Measurements from ENCODE around the gene MAP3K15.

Gene MAP3K15

DNA sequence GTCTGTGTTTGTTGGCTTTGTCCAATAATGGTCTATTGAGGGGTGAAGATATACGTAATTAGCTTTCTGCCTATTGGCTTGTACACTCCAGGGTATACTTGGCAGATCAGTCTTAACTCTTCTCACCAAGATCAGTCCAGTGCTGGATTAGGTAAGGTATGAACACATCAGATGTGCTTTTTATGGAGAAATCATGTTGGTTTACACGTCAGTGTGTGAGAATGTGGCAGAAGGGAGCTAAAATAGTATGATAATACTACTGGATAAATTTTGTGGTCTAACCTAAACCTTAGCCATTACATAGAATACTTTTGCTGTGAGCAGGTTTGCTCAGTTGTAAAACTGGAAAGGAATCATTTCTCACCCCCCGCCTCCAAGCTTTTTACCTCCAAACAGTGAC, 167.4 kb downstream of the MAP3K15 start:
- CTCF ChIA-PET, result interaction anchor here (0.7 kb wide), 1 partner anchor 187 kb away, joined by 3 read pairs; no protein-coding TSS in a partner anchor
- TF ChIP-seq, protein P1, sequence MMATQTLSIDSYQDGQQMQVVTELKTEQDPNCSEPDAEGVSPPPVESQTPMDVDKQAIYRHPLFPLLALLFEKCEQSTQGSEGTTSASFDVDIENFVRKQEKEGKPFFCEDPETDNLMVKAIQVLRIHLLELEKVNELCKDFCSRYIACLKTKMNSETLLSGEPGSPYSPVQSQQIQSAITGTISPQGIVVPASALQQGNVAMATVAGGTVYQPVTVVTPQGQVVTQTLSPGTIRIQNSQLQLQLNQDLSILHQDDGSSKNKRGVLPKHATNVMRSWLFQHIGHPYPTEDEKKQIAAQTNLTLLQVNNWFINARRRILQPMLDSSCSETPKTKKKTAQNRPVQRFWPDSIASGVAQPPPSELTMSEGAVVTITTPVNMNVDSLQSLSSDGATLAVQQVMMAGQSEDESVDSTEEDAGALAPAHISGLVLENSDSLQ (IDR thresholded peaks at IDR 0.05), result no peak
- no peak for TF ChIP-seq FOXA1 (IDR thresholded peaks at IDR 0.05)
- no peak for TF ChIP-seq ARNT (IDR thresholded peaks at IDR 0.05)
- TF ChIP-seq SUZ12 (IDR thresholded peaks at IDR 0.05), result no peak
- POLR2A ChIA-PET, result no interaction called here
- no peak for DNase-seq (ENCODE audit: extremely low spot score)

DNA sequence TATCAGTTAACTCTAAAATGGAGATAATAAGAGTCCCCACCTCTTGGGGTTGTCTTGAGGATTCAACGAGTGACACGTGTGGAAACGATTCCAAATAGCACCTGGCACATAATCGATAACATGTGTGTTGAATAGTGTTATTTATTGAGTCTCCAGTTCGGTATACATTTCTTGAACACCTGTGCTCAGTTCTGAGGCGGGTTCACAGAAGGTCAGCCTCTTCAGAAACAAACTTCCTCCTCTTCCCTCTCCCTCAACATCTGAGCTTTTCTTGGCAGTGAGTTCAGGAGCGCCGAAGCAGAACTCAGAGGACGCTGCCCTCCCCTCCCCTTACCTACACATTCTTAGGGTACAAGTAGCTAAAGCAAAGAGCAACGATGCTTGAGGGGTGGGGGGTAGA, 170.6 kb downstream of the MAP3K15 start:
- no peak for DNase-seq (ENCODE audit: extremely low spot score)
- TF ChIP-seq TARDBP (IDR thresholded peaks at IDR 0.05) (no peak), SUZ12 (IDR thresholded peaks at IDR 0.05) (no peak), ARNT (IDR thresholded peaks at IDR 0.05) (no peak), FOXK2 (IDR thresholded peaks at IDR 0.05) (no peak), SP1 (IDR thresholded peaks at IDR 0.05) (no peak), FOXA1 (IDR thresholded peaks at IDR 0.05) (no peak), FOXM1 (IDR thresholded peaks at IDR 0.05; ENCODE audit: borderline replicate concordance) (no peak), CTBP1 (IDR thresholded peaks at IDR 0.05; ENCODE audit: borderline replicate concordance) (no peak), L3MBTL2 (conservative IDR thresholded peaks at IDR 0.05) (no peak), LEF1 (IDR thresholded peaks at IDR 0.05; ENCODE audit: borderline replicate concordance) (no peak), NFRKB (IDR thresholded peaks at IDR 0.05) (no peak), ELF4 (IDR thresholded peaks at IDR 0.05) (no peak)
- ChIA-PET CTCF (no interaction called here), POLR2A (interaction anchor here (0.6 kb wide), 1 partner anchor 466 kb away, joined by 3 read pairs; no protein-coding TSS in a partner anchor)

DNA sequence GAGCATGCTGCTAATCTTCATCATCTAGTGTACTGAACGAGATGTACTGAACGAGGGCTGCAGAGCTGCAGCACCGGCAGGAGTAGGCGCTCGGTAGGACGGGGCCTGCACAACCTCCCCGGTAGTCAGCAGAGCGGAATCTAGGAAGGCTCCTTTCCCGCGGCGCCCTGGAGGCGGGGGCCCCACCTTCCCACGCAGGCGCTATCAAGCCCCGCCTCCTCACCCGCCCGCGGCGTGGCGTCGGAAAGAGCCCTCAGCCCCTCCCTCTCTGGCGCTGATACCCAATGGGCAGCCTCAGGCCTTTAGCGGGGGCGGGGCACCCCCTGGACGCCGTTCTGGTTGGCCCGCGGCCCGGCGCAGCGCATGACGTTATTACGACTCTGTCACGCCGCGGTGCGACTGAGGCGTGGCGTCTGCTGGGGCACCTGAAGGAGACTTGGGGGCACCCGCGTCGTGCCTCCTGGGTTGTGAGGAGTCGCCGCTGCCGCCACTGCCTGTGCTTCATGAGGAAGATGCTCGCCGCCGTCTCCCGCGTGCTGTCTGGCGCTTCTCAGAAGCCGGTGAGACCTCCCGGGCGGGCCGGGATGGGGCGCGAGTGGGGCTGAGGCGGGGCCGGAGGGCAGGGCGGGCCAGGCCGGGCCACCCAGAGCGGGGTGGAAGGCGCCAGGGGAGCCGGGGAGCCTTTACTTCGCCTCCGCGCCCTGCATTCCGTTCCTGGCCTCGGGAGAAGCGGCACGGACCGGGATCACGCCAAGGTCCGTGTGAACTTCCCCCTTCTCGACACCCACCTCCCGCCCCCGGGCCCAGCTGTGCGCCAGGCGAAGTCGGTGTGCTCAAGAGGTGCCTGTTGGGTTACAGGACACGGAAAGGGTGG, 171.5 kb downstream of the MAP3K15 start, which contains the start of gene PDHA1:
PDHA1 (plus strand) TSS at position 393 of the 874 bp plus-strand sequence; CDS start at position 504, 111 bp downstream.
- peak; percentile 89 for DNase-seq (ENCODE audit: extremely low spot score)
- ChIA-PET CTCF (no interaction called here), POLR2A (no interaction called here)
- no peak; the same call in 1 of the 2 replicates for TF ChIP-seq ELF4 (IDR thresholded peaks at IDR 0.05)
- no peak for TF ChIP-seq LEF1 (IDR thresholded peaks at IDR 0.05; ENCODE audit: borderline replicate concordance)
- TF ChIP-seq NFRKB (IDR thresholded peaks at IDR 0.05), result no peak
- TF ChIP-seq, protein P1 (IDR thresholded peaks at IDR 0.05), result no peak
- no peak for TF ChIP-seq SUZ12 (IDR thresholded peaks at IDR 0.05)
- no peak for TF ChIP-seq ARNT (IDR thresholded peaks at IDR 0.05)
- TF ChIP-seq FOXA1 (IDR thresholded peaks at IDR 0.05), result no peak
- TF ChIP-seq FOXM1 (IDR thresholded peaks at IDR 0.05; ENCODE audit: borderline replicate concordance), result no peak
- no peak for TF ChIP-seq CTBP1 (IDR thresholded peaks at IDR 0.05; ENCODE audit: borderline replicate concordance)
- TF ChIP-seq TARDBP (IDR thresholded peaks at IDR 0.05), result no peak
- TF ChIP-seq ZNF384 (IDR thresholded peaks at IDR 0.05), result no peak
- no peak for TF ChIP-seq HDGF (IDR thresholded peaks at IDR 0.05; ENCODE audit: borderline replicate concordance)
- TF ChIP-seq L3MBTL2 (conservative IDR thresholded peaks at IDR 0.05), result no peak
- no peak for TF ChIP-seq BHLHE40 (IDR thresholded peaks at IDR 0.05; ENCODE audit: borderline replicate concordance)
- no peak for TF ChIP-seq FOXK2 (IDR thresholded peaks at IDR 0.05)
- no peak for TF ChIP-seq SP1 (IDR thresholded peaks at IDR 0.05)

DNA sequence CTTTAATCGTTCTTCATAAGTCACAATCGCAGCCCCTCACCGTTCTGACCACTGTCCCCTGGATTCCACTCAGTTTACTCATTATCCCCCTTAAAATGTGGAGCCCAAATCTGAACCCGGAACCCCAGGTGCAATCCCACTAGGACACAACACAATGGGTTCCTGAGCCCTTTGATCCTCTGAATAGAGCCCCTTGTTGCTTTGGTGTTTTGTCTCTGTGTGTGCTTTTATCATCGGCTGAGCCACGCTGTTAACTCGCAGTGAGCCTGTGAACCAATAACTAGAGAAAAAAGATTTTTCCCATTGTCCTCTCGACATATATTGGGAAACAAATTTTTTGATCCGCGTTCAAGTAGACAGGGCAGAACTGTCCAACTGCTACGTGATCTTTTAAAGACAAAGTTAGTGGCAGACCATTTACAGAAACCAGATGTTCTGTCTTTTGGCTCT, 172.2 kb downstream of the MAP3K15 start:
- POLR2A ChIA-PET, result no interaction called here

DNA sequence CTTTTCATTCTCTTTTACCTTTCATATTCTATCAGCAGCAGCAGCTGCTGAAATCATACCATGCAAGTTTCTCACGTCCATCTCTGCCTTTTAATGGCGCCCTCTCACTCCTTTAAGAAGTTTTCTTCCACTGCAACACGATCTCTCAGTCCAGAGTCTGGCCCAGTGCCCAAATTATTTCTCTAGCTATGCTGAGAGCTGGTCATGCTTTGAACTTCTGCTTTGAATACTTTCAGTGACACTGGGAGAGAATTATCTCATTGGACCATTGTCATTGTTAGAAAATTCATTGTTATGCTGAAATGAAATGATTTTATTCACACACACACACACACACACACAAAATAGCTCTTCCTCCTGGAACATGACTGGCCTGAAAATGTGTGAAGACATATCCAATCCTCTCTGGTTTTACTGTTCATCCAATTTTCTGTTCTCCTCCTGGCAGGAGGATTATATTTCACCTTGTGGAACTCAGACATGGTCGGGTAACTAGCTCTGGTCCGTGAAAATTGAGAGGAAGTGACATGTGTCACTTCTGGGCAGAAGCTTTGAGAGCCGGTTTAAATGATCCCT, 172.9 kb downstream of the MAP3K15 start:
- ChIA-PET POLR2A (no interaction called here), CTCF (interaction anchor here (1.1 kb wide), 2 partner anchors 8 to 325 kb away, joined by 3 to 6 read pairs; no protein-coding TSS in a partner anchor)
- no peak for DNase-seq (ENCODE audit: extremely low spot score)
- TF ChIP-seq CTBP1 (IDR thresholded peaks at IDR 0.05; ENCODE audit: borderline replicate concordance) (no peak), NFRKB (IDR thresholded peaks at IDR 0.05) (no peak), FOXK2 (IDR thresholded peaks at IDR 0.05) (no peak), HDGF (IDR thresholded peaks at IDR 0.05; ENCODE audit: borderline replicate concordance) (no peak), ZNF384 (IDR thresholded peaks at IDR 0.05) (no peak), FOXA1 (IDR thresholded peaks at IDR 0.05) (no peak), LEF1 (IDR thresholded peaks at IDR 0.05; ENCODE audit: borderline replicate concordance) (no peak), SUZ12 (IDR thresholded peaks at IDR 0.05) (no peak), TARDBP (IDR thresholded peaks at IDR 0.05) (no peak), ELF4 (IDR thresholded peaks at IDR 0.05) (no peak), L3MBTL2 (conservative IDR thresholded peaks at IDR 0.05) (no peak), SP1 (IDR thresholded peaks at IDR 0.05) (no peak), FOXM1 (IDR thresholded peaks at IDR 0.05; ENCODE audit: borderline replicate concordance) (no peak), ARNT (IDR thresholded peaks at IDR 0.05) (no peak), BHLHE40 (IDR thresholded peaks at IDR 0.05; ENCODE audit: borderline replicate concordance) (no peak)
- TF ChIP-seq, protein P1 (IDR thresholded peaks at IDR 0.05), result no peak

More for the DNA sequence above, 172.2 kb downstream of the MAP3K15 start:
- DNase-seq (ENCODE audit: extremely low spot score), result no peak
- CTCF ChIA-PET, result interaction anchor here (1.1 kb wide), 2 partner anchors 9 to 326 kb away, joined by 3 to 6 read pairs; no protein-coding TSS in a partner anchor
- TF ChIP-seq FOXM1 (IDR thresholded peaks at IDR 0.05; ENCODE audit: borderline replicate concordance) (no peak), ARNT (IDR thresholded peaks at IDR 0.05) (no peak), CTBP1 (IDR thresholded peaks at IDR 0.05; ENCODE audit: borderline replicate concordance) (no peak), NFRKB (IDR thresholded peaks at IDR 0.05) (no peak), L3MBTL2 (conservative IDR thresholded peaks at IDR 0.05) (no peak), SUZ12 (IDR thresholded peaks at IDR 0.05) (no peak), TARDBP (IDR thresholded peaks at IDR 0.05) (no peak), FOXA1 (IDR thresholded peaks at IDR 0.05) (no peak), ZNF384 (IDR thresholded peaks at IDR 0.05) (no peak), BHLHE40 (IDR thresholded peaks at IDR 0.05; ENCODE audit: borderline replicate concordance) (no peak), LEF1 (IDR thresholded peaks at IDR 0.05; ENCODE audit: borderline replicate concordance) (no peak), ELF4 (IDR thresholded peaks at IDR 0.05) (no peak), HDGF (IDR thresholded peaks at IDR 0.05; ENCODE audit: borderline replicate concordance) (no peak), SP1 (IDR thresholded peaks at IDR 0.05) (no peak)
- TF ChIP-seq, protein P1 (IDR thresholded peaks at IDR 0.05), result no peak

Data from HEK293T (cell line).